Measurements from ENCODE around the gene PIGQ.
A peak's percentile ranks its signal among the peaks of the same experiment; 100 is the strongest.

The PIGQ gene

DNA sequence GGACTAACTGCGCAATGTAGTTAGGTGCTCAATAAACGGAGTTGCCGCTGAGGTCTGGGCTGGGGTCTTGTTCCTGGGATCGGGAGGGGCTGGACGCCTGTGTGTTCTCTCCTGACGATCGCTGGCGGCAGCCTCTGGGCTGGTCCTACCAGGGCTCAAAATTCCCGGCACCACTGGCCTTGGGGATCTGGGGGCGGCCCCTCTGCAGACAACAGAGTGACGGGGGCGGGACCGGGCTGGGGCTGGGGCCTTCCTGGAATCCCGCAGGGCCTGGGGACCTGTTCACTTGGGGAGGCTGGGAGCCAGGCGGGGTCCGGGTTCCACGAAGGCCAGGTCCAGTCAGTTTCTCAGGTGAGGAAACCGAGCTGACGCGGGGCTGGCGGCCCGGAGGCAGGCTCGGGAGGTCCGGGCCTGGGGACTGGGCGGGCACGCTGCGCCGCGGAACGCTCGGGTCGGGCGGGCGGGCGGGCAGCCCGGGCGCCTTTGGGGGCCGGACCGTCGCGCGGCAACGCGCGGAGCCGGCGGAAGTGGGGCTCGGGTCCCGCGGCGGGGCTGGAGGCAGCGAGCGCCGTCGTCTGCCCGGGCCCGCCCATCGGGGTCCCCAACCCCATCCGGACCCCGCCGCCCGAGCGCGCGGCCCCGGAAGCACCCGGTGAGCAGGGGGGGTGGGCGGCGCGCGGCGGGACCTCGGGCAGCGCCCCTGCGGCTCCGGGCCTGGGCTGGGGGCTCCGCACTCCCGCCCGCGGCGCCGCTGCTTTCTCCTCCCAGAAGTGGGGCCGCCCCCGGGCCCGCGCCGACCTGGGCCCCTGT, at the start of gene PIGQ:
PIGQ (plus strand) TSS at position 524 of the 810 bp plus-strand sequence. CDS start 4,107 bp downstream, outside the sequence.
- H3K27ac ChIP-seq = peak within 1 kb of the TSS; percentile 66; the same call in 1 of the 2 replicates
- TF ChIP-seq, protein P1, sequence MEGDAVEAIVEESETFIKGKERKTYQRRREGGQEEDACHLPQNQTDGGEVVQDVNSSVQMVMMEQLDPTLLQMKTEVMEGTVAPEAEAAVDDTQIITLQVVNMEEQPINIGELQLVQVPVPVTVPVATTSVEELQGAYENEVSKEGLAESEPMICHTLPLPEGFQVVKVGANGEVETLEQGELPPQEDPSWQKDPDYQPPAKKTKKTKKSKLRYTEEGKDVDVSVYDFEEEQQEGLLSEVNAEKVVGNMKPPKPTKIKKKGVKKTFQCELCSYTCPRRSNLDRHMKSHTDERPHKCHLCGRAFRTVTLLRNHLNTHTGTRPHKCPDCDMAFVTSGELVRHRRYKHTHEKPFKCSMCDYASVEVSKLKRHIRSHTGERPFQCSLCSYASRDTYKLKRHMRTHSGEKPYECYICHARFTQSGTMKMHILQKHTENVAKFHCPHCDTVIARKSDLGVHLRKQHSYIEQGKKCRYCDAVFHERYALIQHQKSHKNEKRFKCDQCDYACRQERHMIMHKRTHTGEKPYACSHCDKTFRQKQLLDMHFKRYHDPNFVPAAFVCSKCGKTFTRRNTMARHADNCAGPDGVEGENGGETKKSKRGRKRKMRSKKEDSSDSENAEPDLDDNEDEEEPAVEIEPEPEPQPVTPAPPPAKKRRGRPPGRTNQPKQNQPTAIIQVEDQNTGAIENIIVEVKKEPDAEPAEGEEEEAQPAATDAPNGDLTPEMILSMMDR (conservative IDR thresholded peaks at IDR 0.05) = no peak

GRCh38 chr16:520847-521246, 48.9 kb upstream of the PIGQ start:
- TF ChIP-seq, protein P1 (conservative IDR thresholded peaks at IDR 0.05) = no peak
- H3K27ac ChIP-seq = no peak overlapping the region

DNA sequence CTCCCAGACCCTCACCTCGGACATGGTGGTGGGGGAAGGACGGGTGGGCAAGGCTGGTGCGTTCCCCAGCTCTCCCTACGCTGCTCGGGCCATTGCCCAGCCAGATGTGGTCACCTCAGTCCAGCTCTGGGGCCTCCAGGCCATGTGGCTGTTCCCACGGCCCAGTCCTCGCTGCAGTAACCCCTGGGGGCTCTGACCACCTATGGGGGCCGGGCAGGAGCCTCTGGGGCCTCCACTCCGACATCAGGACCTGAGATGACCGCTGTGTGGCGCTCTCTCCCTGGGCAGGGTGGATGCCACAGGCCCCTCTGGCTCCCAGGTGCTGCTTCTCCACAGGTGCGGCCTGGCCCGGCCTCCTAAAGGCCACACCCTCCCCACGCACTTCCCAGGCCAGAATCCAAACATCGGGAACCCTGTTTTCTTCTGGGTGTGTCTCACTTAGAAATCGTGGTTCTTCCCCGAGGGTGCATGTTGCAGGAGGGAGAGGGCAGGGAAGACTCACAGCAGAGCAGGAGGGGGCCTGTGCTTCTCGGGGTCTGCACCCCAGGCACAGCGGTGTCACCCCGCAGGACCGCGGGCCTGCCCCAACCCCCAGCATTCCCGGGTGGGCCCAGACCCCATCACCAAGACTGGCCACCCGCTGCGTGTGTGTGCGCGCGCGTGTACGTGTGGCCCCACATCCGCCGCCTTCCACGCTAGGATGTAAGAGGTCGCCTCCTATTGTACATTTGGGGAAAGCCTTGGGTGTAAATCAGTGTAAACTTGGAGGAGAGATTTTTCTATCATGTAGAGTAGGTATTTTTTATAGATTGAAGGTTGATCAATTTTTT, 48.2 kb upstream of the PIGQ start:
- TF ChIP-seq, protein P1 (conservative IDR thresholded peaks at IDR 0.05) = no peak
- no peak overlapping the region for H3K27ac ChIP-seq

DNA sequence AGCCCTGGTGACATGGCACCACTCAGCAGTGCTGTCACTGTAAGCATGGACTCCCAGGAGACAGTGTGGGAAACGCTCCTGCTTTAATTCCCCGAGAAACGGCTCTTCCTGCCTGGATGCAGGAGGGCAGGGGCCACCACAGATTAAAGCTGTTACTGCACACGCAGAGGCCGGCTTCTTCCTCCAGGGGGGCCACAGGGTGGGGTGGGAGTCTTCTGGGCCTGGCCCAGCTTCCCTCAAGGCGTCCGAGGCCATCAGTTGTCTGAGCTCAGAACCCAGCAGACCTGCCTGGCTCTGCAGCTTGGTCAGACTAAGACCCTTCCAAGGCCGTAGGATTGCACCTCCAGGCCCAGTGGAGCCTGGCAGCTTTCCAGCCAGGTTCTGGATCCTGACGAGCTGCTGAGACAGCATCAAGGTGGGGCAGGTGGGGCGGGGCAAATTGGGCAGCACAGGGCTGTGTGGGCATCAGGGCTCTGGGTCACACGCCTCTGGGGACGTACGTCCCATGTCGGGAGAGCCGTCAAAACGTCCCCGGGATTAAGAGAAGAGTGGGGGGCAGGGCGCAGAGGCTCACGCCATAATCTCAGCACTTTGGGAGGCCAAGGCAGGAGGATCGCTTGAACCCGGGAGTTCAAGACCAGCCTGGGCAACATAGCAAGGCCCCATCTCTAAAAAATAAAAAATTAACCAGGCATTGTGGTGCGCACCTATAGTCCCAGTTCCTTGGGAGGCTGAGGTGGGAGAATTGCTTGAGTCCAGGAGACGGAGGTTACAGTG, 47.3 kb upstream of the PIGQ start:
- H3K27ac ChIP-seq = no peak overlapping the region
- TF ChIP-seq, protein P1 (conservative IDR thresholded peaks at IDR 0.05) = no peak

DNA sequence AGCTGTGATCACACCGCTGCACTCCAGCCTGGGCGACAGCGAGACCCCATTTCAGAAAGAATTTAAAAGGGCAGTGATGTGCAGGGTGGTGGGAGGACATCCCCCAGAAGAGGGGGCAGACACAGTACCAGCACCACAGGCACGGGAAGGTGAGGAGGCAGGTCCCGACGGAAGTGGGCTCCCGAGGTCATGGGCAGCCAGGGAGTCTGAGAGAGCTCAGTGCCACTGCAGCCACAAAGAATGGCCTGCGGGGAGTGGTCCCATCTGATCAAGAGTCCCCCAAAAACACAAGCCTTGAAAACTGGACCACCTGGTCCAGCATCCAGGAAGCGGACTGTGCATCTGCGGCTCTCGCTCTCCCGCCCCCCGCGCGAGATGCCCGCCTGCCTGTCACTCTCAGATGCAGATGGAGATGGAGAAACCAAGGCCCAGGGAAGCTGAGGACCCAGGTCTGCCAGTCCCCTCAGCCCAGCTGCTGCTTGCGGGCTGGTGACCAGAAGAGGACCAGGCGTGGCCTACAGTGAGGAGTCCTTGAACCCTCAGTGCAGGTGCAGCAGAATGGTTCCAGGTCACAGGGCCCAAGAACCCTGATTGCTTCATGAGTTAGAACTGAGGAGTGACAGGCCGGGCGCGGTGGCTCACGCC, 46.5 kb upstream of the PIGQ start:
- TF ChIP-seq, protein P1 (conservative IDR thresholded peaks at IDR 0.05) = no peak
- H3K27ac ChIP-seq = no peak overlapping the region

DNA sequence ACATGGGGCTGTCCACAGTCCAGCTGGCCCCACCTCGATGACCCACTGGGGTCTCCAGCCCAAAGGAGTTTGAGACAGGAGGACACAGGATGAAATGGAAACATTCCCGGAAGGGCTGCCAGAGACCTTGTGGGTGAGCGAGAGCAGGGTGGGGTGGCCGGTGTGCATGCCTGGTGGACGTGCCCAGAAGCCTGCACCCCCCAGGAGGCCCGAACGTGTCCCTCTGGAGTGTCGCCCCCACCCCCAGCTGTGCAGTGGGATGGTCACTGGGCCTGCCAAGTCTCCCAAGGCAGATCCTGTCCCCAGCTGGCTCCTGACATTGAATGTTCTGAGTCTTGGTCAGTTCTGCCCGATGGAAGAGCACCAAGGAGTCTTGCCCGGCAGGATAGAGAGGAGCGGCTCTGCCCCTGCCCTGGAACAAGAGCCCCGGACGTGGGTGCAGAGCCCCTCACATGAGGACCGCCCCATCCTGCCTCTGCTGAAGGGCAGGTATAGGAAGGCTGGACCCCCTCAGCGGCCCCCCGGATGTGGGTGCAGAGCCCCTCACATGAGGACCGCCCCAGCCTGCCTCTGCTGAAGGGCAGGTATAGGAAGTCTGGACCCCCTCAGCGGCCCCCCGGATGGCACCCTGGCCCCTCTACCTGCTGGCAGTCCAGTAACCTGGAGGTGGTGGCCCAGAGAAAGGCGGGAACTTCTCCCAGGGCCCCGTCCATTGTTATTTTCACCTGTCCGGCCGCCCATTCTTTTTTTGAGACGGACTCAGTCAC, 45.3 kb upstream of the PIGQ start:
- TF ChIP-seq, protein P1 (conservative IDR thresholded peaks at IDR 0.05) = no peak
- no peak overlapping the region for H3K27ac ChIP-seq

Data from VCaP (cell line).